NCI-H2227 treated with DMSO at 0.1 percent for 48 hours (cell line): ENCODE results near the gene NME7.
"Not testable (repeated sequence)": the region's sequence is repeated elsewhere in the genome, so short reads cannot be mapped to it uniquely, and the experiment has no call there.

ENCODE experiments used
- DNase-seq: peaks from one replicate; lab custom pipeline; 2025; lab: John Stamatoyannopoulos, UW

The NME7 gene

GRCh38 chr1:169342096-169342495 is 25.5 kb downstream of the NME7 start:
- DNase-seq, result not testable (repeated sequence)

GRCh38 chr1:169340882-169341281 is 26.7 kb downstream of the NME7 start:
- no peak for DNase-seq

- no peak for DNase-seq
Observed at GRCh38 chr1:169339773-169340172, 27.8 kb downstream of the NME7 start.

- no peak for DNase-seq
Observed at GRCh38 chr1:169338617-169339016, 29.0 kb downstream of the NME7 start.

GRCh38 chr1:169336947-169337715 is 30.5 kb downstream of the NME7 start:
- not testable (repeated sequence) for DNase-seq

DNA sequence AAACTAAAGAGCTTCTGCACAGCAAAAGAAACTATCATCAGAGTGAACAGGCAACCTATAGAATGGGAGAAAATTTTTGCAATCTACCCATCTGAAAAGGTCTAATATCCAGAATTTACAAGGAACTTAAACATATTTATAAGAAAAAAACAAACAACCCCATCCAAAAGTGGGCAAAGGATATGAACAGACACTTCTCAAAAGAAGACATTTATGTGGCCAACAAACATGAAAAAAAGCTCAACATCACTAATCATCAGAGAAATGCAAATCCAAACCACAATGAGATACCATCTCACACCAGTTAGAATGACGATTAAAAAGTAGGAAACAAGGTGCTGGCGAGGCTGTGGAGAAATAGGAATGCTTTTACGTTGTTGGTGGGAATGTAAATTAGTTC is 32.9 kb downstream of the NME7 start:
- not testable (repeated sequence) for DNase-seq

DNA sequence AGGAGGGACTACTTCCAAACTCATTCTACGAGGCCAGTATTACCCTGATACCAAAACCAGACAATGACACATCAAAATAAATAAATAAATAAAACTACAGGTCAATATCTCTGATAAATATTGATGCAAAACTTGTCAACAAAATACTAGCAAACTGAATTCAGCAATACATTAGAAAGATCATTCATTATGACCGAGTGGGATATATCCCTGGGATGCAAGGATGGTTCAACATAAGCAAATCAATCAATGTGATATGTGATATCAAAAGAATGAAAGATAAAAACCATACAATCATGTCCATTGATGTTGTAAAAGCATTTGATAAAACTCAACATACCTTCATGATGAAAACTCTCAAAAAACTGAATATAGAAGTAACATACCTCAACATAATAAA is 36.7 kb downstream of the NME7 start:
- DNase-seq, result no peak

- no peak for DNase-seq
Observed at GRCh38 chr1:169329383-169329782, 38.2 kb downstream of the NME7 start.

GRCh38 chr1:169327875-169328274 is 39.7 kb downstream of the NME7 start:
- no peak for DNase-seq

GRCh38 chr1:169326956-169327268 is 40.7 kb downstream of the NME7 start:
- DNase-seq, result no peak

DNA sequence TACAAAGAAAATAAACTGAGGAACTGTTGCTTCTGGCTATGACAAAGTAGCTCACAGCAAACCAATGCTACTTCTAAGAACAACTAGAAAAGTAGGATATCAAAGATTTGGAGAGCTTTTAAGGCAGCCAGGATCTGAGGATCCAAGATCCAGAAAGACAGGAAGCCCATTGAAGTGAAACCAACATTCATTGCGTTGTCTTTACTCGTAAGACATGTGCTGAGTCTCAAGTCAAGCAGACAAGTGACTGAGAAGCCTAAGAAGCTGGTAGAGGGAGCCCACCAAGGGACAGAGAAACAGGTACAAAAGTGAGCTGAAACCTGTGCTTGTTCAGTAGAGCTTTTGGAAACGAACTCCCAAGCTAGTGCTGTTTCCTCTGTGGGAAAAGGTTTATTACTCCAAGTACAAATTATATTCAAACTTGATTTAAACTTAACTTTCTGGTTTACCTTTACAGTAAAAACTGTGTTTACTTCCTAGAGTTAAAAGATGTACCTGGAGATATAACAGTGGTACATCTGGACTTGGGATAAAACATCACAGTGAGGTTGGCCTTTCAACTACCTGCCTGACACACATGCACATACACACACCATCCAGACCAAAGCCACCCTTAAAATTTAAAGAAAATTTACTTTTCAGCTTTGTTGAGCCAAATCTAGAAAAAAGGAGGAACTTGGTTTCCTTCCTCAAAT is 41.2 kb downstream of the NME7 start:
- no peak for DNase-seq

DNA sequence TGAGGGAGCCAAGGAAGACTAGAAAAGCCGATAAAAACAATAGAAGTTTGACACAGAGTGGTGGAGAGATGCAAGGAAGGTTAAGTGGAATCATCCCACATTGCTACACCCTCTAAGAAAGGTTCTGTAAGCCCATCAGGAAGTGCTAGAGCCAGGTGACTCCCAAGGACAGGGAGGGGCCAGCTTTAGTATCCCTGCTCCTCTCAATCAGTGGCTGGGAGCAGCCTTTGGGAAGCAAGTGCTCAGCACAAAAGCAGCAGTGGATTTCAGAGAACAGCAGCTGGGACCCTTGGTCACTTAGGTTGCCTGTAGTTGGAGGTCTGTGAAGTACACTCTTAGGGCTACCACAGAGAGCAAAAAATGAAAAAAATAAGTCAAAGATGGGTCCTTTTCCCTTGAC is 42.5 kb downstream of the NME7 start:
- no peak for DNase-seq

- no peak for DNase-seq
Observed at GRCh38 chr1:169322138-169322537, 45.5 kb downstream of the NME7 start.

DNA sequence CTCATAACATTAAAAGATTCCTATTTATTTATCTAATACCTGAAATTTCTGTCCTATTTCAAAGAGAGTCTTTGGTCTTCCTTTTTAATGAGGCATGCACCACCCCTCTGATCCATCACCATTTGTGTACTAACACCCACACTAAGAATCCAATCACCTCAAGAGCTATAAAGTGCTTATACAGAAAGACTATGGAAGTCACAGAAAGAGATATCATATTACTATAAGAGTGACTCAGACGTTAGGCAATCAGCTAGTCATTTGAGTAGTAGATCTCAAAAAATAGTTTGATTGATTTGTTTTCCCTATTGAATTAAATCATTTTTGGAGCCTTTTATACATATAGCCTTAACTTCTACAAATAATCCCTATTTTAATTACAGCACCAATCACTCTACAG is 46.1 kb downstream of the NME7 start:
- no peak for DNase-seq

GRCh38 chr1:169318536-169319244 is 48.9 kb downstream of the NME7 start:
- no peak for DNase-seq

DNA sequence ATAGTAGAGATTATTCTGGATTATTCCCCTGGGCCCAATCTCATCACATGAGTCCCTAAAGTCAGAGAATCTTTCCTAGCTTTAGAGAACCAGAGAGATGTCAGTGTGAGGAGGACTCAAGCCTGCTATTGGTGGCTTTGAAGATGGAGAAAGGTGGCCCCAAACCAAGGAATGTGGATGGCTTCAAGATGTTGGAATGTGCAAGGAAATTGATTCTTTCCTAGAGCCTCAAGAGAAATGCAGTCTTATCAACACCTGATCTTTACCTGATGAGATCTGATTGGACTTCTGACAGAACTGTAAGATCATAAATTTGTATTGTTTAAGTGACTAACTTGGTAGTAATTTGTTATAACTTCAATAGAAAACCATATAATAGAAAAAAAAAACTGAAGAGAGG is 51.0 kb downstream of the NME7 start:
- no peak for DNase-seq

DNA sequence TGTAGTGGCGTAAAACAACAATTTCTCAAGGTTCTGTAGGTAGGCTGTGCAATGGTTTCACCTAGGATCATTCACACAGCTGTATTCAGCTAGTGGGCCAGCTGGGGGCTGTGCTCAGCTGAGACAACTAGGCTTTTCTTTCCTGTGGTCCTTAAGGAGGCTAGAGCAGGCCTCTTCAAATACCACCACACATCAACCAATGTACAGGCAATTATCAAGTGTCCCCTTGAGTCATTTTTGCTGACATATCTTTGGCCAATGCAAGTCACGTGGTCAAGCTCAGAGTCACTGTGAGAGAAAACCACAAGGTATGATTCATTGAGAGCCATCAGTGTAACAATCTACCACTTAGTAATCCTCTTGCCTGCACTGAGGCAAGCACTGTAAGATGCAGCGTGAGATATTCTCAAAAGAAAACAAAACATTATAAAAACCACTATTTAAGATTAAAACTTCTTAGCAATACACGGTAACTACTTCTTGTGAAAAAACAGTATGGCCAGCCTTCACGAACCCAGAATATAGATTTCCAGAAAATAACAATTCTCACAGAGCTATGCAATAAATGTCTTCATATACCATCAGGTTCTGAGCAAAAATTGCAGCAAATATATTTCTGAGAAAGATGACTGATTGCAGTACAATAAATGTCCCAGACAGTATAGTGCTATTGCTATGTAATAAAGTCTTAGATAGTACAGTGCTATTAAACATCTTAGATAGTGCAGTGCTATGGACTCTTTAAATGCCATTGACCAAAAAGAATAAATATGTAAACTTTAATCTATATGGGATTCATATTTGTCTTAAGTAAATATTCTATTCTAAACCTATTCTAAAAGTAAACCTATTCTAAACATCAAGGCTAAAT is 55.3 kb downstream of the NME7 start:
- no peak for DNase-seq

DNA sequence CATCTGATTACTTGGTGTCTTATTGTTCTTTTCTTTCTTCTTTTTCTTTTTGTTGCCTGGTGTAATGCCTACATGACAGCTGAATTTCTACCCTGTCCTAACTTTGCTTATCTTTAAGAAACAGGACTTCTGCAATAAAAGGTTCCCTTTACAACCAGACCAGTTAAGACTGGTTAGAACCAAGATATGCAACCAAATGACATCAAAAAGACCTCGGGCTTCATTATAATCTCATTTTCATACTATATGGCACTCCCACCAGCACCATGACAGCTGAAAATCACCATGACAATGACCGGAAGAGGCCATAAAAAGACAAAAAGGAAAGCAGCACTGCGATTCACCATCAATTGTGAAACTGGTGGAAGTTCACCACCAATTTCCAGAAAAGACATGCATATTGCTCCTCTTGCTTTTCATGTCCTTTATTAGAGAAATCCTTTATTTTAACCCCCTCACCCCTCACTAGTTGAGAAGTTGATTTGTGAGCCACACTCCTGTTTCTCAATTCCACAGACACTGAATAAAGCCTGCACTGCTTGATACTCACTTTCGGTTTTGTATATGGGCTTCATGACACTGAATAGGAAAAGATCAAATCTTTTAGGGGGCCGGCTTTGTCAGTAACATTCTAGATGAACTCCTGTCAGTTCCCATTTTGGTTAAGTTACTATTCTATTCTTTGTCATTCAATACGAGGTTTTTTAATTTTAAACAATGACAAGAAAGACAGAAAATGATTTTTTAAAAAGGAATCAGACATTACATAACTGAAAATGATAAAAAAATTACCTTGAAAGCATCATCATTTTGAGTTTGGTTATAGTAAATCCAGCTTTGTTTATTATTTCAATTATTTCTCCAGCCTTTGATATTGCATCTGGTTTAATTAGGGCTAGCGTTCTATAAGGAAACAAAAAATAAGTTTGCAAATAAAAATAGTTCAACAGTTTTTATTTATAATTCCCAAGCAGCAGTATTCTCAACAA is 58.1 kb downstream of the NME7 start:
- no peak for DNase-seq

DNA sequence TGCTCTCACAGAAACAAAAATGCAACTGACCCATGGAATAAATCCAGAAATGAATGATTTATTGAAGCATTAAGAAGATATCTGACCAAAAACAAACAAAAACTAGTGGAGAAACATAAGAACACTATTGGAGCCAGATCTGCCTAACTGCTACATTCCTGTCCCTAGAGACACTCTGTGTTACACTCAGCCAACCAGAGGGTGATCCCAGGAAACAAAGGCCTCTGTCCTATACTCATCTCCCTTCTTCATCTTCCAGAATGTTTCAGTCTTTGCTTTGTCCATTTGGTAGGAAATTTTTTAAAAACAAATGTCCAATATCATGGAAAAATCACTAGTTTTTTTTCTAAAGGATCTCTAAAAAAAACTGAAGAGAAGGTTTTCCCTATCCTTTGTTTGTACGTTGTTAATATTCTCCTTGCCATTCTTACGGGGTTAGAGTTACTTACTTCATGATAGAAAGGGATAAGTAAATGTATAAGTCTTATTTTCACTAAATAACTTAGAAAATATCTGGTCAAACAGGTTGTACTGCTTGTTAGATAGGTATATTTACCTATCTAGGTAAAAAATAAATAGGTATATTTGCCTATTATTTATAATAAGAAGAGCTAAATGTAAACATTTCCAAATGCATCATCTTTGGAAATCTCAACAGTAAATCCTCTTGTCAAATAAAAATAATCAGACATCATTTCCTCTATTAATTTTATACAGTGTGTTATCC is 59.1 kb downstream of the NME7 start:
- DNase-seq, result no peak

DNA sequence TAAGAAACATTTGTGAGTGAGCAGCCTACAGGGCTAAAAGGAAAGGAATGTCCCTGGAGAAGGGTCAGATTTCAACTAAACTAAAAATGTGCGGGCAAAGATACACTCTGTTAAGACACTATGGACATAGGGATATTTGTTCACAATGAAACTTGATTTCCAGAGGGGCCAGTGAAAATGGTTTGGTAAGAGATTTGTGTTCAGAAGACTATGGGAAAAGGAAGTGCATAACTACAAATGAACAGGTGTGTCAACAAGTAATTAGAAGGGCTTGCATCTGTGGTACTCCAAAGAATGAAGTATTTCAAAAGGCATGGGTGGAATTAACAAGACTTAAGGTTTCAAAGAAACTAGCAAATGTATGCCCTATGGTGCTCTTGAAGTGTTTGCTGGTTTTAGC is 60.4 kb downstream of the NME7 start:
- DNase-seq, result no peak
